Left hindlimb (tissue), 1 donor: ENCODE data around the gene CCDC9B.

Experiments
- DNase-seq: peaks from one replicate; pipeline ENCODE4 v3.0.0-alpha.2; 2018

Gene CCDC9B

GRCh38 chr15:40286061-40286532, 54.6 kb downstream of the CCDC9B start:
- DNase-seq: no peak

GRCh38 chr15:40285554-40286011, 55.2 kb downstream of the CCDC9B start:
- no peak for DNase-seq

GRCh38 chr15:40285151-40285550, 55.6 kb downstream of the CCDC9B start:
- no peak for DNase-seq

- no peak for DNase-seq
These were observed 57.0 kb downstream of the CCDC9B start for GRCh38 chr15:40283615-40284300.

GRCh38 chr15:40282869-40283614, 57.7 kb downstream of the CCDC9B start, which contains the start of gene ANKRD63:
Gene ANKRD63 (minus strand): TSS chr15:40283064. CDS start chr15:40282586, 478 bp downstream.
- DNase-seq: no peak

- no peak for DNase-seq
These were observed 58.4 kb downstream of the CCDC9B start for GRCh38 chr15:40282147-40282868.

GRCh38 chr15:40281801-40282146, 59.0 kb downstream of the CCDC9B start:
- DNase-seq: no peak
